GM19238 (cell line): Measurements from ENCODE around the gene SLC37A3.

ENCODE experiments used
- DNase-seq: peaks from one replicate; pipeline ENCODE4 v3.0.0; 2011; ENCODE audit warnings: low spot score; ENCODE audit not compliant: insufficient read length

Gene SLC37A3

DNA sequence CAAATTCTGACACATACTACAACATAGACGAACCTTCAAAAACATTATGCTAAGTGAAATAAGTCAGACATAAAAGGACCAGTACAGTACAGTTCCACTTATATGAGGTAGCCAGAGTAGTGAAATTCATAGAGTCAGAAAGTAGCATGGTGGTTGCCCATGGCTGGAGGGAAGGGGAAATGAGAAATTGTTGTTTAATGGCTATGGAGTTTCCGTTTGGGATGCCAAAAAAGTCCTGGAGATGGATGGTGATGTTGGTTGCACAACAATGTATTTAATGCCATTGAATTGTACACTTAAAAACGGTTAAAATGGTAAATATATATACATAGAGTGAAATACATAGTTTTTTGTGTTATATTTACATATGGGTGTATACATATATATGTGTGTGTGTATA is 2.1 kb upstream of the SLC37A3 start:
- DNase-seq, result no peak

GRCh38 chr7:140398821-140399220 is 491 bp upstream of the SLC37A3 start:
- DNase-seq, result no peak

DNA sequence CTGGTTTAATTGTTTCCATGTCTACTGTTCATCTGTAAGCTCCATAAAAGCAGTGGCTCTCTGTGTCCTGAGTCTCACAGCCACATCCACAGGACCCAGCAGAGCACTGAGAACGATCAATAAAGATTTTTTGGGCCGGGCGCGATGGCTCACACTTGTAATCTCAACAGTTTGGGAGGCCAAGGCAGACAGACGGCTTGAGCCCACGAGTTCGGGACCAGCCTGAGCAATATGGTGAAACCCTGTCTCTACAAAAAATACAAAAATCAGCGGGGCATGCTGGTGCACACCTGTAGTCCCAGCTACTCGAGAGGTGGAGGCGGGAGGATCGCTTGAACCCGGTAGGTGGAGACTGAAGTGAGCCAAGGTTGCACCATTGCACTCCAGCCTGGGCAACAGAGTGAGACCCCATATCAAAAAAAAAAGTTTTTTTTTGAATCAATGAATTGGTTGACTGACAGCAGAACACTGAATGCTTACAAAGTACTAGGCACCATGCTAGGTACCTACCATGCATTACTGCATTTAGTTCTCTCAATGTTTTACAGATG is 4.5 kb downstream of the SLC37A3 start:
- DNase-seq, result no peak

- no peak for DNase-seq
Measured at GRCh38 chr7:140391634-140392033, 6.7 kb downstream of the SLC37A3 start.

DNA sequence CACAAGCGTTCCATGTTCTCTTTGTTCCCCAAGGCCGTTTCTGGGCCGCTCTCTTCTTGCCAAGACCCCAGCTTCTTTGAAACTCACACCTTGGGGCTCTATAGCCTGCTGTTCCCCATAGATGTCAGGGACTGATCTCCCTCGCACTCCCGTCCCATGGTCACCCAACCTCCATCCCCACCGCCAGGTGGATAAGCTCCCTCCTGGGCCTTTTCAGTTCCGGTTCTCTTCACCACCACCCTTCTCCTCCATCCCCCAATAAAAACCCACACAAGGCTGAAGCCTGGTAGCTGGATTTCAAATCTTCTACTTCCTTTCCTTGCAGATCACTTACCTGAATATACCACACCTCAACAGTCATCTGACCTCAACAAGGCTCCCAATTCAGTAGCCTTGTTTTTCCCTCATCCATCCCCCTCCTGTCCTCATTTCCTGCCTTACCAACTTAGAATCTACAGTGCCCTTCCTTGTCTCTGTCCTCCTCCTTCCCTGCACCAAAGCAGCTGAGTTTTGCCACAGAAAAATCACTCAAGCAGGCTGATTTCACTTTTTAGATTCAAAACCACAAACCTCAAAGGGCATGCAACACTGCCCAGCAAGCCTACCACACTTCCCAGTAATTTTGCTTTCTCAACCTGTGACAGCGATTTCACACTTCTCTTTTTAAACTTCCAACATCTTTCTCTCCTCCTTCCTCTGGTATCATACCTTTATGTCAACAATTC is 7.7 kb downstream of the SLC37A3 start:
- DNase-seq, result peak; percentile 20

GRCh38 chr7:140390034-140390433 is 8.3 kb downstream of the SLC37A3 start:
- DNase-seq, result no peak

DNA sequence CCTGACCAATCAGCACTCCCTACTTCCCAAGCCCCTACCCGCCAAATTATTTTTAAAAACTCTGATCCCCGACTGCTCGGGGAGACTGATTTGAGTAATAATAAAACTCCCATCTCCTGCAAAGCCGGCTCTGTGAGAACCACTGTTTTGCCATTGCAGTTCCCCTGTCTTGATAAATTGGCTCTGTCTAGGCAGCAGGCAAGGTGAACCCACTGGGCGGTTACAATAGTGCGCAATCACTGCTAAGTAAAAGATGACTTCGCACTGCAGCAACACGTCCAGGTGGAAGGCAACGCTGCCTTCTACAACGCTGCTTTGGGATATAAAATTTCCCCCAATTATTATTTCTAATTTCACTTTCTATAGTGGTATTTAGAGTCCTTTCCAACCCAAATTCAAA is 8.9 kb downstream of the SLC37A3 start:
- no peak for DNase-seq

- DNase-seq, result no peak
Measured at GRCh38 chr7:140384894-140385545, 13.3 kb downstream of the SLC37A3 start.

DNA sequence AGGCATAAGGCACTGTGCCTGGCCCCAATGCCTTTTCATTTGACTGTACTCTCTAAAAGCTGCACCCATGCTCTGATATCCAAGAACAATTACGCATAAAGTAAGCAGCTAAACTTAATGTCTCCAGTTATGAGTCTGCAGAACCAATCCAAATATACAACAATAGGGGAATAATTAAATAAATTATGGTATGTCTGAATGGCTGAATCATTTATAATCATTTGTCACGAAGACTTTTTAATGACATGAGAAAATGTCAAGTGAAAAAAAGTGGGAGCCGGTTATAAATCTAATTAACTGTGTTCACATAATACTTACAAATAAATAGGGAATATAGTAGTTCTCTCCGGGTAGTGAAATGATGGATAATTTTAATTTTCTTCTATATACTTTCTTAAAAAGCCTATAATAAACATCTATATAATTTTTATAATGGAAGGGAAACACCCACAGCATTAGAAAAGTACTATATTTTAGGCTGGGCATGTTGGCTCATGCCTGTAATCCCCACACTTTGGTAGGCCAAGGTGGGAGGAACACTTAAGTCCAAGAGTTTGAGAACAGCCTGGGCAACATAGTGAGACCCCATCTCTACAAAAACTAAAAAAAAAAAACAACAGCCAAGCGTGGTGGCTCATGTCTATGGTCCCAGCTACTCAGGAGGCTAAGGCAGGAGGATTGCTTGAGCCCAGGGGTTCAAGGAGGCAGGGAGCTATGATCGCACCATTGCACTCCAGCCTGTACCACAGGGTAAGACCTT is 14.2 kb downstream of the SLC37A3 start:
- DNase-seq, result no peak

DNA sequence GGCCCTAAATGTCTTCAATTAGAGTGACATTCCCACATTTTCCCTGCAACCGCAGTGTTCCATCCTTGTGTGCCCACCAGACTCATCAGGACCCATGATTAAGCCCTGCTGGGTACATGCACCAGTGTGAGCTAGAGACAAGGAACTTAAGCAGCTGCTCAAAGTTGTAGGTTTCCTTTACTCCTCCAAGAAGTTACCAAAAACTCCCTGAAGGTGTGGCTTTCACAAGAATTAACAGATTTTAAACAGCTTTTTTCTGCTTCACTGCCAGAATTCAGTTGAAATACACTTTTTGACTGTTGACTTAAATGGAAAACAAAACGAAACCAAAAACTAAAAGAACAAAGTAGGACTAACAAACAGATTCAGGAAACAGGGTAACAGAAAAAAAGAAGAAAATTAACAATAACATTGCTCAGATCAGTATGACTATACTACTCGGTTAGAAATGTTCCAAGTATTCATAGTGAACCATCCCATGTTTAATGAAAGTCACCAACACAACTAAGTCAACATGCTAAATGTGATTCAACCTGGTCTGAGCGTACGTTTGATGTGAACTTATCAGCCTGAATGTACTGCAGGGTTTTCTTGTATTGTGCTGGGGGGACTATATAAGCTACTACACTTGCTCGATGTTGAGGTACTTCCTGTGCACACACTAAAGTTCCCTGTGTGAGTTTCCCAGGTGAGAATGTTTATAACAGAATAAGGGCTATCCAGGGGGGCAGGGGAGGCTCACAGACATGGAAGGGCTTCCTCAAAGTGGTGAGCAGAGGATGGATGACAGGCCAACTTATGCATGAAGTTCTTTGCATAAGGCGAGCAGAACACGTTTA is 22.2 kb downstream of the SLC37A3 start:
- no peak for DNase-seq

GRCh38 chr7:140375323-140375722 is 23.0 kb downstream of the SLC37A3 start:
- DNase-seq, result no peak

- DNase-seq, result no peak
Measured at GRCh38 chr7:140369294-140369693, 29.0 kb downstream of the SLC37A3 start.

DNA sequence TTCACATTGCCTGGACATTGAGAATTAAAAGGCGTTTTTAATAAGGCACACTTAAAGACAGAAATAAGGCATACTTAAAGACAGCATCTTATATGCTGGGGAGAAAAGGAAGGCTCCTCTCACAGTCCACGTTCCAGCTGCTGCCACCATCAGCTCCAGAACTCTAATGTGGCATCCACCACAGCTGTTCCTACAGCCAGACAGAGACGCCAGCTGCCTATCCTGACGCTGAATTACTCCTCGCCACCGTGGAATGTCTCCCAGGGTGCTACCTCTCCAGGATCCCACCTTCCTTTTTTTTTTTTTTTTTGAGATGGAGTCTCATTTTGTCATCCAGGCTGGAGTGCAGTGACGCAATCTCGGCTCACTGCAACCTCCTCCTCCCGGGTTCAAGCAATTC is 30.8 kb downstream of the SLC37A3 start:
- DNase-seq, result no peak

DNA sequence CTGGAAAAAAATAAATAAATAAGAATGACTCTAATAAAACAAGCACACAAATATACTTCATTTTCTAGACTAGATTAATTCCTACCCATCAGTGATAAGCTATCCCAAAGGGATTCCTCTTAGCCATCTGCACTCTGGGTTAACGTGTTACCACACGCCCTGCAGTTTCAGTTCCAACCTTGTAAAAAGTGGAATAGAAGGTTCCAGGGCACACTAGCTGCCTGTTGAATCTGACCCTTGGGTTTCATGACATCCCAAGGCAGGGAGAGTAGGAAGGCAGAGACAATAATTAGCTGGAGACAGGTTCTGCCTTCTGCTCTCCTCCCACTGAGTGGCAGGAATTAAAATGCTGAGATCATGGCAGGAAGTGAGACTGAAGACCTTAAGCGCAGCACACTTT is 33.5 kb downstream of the SLC37A3 start:
- no peak for DNase-seq

- no peak for DNase-seq
Measured at GRCh38 chr7:140360697-140361229, 37.6 kb downstream of the SLC37A3 start.

GRCh38 chr7:140358412-140359051 is 39.8 kb downstream of the SLC37A3 start:
- DNase-seq, result no peak

DNA sequence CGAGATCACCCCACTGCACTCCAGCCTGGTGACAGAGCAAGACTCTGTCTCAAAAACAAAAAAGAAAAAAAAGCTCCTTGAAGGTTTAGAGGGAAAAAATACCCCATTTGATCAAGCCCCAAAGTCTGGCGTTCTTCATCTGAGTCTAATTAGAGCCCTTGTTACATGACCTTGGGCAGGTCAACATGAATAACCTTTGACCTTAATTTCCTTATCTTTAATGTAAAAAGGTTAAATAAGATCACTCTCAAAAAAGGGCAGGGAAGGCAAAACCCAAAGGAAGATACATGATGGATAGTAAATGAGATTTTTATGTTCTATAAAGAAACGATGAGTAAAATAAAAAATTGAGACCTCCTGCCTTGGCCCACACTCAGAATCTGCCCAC is 40.3 kb downstream of the SLC37A3 start:
- DNase-seq, result no peak

DNA sequence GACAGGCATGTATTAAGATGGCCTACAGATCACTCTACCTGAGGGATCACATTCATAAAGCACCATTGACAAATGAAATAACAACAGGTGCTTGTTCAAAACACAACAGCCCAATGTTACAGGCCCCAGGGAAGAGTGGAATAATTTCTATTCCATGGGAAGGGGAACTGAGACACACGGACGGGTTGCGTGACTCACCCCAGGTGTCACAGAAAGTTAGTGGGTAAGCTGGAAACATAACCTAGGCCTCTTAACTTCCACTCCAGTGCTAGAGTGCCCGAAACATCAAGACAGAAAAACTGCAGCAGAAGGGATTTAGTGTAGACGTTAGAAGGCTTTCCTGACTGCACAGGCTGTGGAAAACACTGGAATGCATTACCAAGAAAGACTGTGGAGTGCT is 48.3 kb downstream of the SLC37A3 start:
- DNase-seq, result no peak

DNA sequence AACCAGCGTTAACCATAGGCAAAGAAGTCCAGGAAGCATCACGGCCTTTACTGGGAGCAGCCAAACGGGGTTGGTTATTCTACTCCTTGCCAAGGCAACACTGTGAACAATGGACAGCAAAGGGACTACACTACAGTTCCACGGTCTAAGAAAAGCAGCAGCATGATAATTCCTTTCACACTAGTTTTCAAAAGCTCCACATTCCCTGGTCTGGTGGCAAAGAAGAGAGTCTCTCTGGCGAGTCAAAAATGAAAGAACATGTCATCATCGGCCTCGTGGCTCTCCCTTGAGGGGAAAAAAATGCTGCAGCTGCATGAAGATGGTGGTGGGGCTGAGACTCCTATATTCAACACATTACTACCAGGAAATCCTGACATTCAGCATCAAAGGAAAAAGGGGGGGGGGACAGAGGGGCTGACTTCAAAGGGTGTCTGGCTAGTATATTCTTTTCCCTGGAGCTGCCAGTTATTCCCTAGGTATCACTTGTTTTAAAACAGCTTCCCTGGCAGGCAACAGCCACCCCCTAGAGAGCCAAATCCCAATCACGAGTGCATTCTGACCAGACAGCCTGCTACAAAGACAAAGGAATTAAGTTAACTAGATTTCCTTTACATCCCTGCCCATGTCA is 49.1 kb downstream of the SLC37A3 start:
- DNase-seq, result no peak
